Suppressor macrophage (primary cell): ENCODE measurements around the gene JUP.

ENCODE experiments used
- DNase-seq, 4 experiments: peaks; one replicate each; pipeline ENCODE4 v3.0.0-alpha.2; 2020 to 2022

The JUP gene

GRCh38 chr17:41723801-41724475, 62.6 kb downstream of the JUP start:
- no peak for DNase-seq

DNA sequence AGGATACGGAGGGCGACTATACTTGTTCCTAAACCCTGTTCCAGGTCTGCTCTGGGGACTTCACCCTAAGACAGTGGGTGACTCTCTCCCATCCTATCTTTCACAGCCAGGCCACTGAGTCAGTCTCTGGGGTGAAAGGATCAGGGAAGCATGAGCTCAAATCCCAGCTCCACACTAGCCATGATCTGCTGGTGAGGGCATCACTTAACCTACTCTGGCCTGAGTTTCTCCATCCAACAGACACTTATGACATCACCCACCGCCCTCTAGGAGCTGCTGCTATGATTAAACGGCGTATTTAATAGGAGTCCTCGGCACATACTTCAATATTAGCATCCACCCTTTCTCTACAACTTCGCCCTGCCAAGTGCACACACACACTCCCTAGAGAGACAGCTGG, 64.3 kb downstream of the JUP start:
- no peak for DNase-seq

GRCh38 chr17:41718287-41718645, 68.2 kb downstream of the JUP start:
- no peak for DNase-seq

DNA sequence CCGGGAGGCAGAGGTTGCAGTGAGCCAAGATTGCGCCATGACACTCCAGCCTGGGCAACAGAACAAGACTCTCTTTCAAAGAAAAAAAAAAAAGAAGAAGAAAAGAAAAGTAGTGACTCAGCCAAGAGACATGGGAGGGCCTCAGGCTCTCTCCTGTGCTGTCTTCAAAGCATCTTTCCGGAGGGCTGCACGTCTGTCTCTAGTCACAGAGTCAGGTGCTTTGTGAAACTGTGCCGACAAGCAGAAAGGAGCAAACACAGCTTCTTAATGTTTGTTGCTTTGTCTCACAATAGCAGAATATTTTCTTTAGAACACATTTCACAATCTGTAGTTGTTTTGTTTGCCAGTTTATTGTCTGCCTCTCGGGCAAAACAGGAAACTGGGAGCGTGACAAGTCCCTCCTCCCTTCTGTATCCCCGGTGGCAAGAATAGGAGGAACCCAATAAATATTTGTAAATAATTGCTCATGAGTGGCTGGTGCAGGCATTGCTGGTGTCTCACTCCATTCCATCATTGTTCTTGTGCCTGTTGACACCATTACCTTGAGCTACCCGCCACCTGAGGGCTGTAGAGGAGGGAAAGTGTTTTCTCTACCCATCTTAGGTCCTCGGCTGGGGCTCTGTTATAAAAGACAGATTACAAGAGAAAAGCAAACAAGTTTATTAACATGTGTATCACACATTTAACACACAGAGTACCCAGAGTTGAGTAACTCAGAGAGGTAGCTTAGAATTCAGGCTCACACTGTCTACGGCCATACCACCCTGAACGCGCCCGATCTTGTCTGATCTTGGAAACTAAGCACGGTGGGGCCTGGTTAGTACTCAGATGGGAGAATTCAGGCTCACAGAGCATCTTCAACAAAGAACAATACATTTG, 68.9 kb downstream of the JUP start:
- DNase-seq, result peak; percentile 62 to 80 (median 72)

GRCh38 chr17:41711669-41712400, 74.7 kb downstream of the JUP start, which contains the start of gene GAST:
GAST (plus strand) TSS chr17:41712331; CDS start chr17:41715437, 3,106 bp downstream.
- DNase-seq, result no peak

GRCh38 chr17:41710472-41711090, 75.9 kb downstream of the JUP start:
- no peak for DNase-seq

GRCh38 chr17:41707803-41708669, 78.5 kb downstream of the JUP start:
- DNase-seq, result no peak

GRCh38 chr17:41705271-41705991, 81.1 kb downstream of the JUP start:
- no peak for DNase-seq
